Activated CD4-positive, alpha-beta T cell treated with anti-CD3 and anti-CD28 coated beads, Interleukin-2, amount 50 U/mL, for 1 hour (primary cell): ENCODE measurements around the gene TAF1.
"Not testable (repeated sequence)": the region's sequence is repeated elsewhere in the genome, so short reads cannot be mapped to it uniquely, and the experiment has no call there.

Experiments used
- DNase-seq: peaks from one replicate; pipeline ENCODE4 v3.0.0-alpha.2; 2020

Gene TAF1

GRCh38 chrX:71365875-71366673, at the start of gene TAF1:
TAF1 (plus strand) TSS chrX:71366357; CDS start chrX:71366375, 18 bp downstream.
- DNase-seq = peak; percentile 87

- DNase-seq = not testable (repeated sequence)
Measured at GRCh38 chrX:71316959-71317358, 49.2 kb upstream of the TAF1 start.

- no peak for DNase-seq
Measured at GRCh38 chrX:71320126-71320525, 46.0 kb upstream of the TAF1 start.

- DNase-seq = no peak
Measured at GRCh38 chrX:71321731-71322130, 44.4 kb upstream of the TAF1 start.

GRCh38 chrX:71324452-71324851, 41.7 kb upstream of the TAF1 start:
- not testable (repeated sequence) for DNase-seq

GRCh38 chrX:71326394-71326793, 39.8 kb upstream of the TAF1 start:
- no peak for DNase-seq

- not testable (repeated sequence) for DNase-seq
Measured at GRCh38 chrX:71349151-71349665, 16.9 kb upstream of the TAF1 start.

GRCh38 chrX:71349867-71350266, 16.3 kb upstream of the TAF1 start:
- DNase-seq = not testable (repeated sequence)

GRCh38 chrX:71352439-71352838, 13.7 kb upstream of the TAF1 start:
- DNase-seq = not testable (repeated sequence)

- no peak for DNase-seq
Measured at GRCh38 chrX:71364221-71364620, 1.9 kb upstream of the TAF1 start.

GRCh38 chrX:71365356-71365874, 742 bp upstream of the TAF1 start:
- DNase-seq = no peak

- peak; percentile 20 for DNase-seq
Measured at GRCh38 chrX:71366674-71367256, 608 bp downstream of the TAF1 start.

- DNase-seq = no peak
Measured at GRCh38 chrX:71367396-71367795, 1.2 kb downstream of the TAF1 start.

- no peak for DNase-seq
Measured at GRCh38 chrX:71372388-71372787, 6.2 kb downstream of the TAF1 start.

- DNase-seq = no peak
Measured at GRCh38 chrX:71378732-71379131, 12.6 kb downstream of the TAF1 start.

GRCh38 chrX:71391725-71392124, 25.6 kb downstream of the TAF1 start:
- DNase-seq = not testable (repeated sequence)

GRCh38 chrX:71393919-71394318, 27.8 kb downstream of the TAF1 start:
- DNase-seq = no peak

- no peak for DNase-seq
Measured at GRCh38 chrX:71396576-71396975, 30.4 kb downstream of the TAF1 start.

GRCh38 chrX:71400710-71401109, 34.6 kb downstream of the TAF1 start:
- no peak for DNase-seq

GRCh38 chrX:71416260-71416659, 50.1 kb downstream of the TAF1 start:
- not testable (repeated sequence) for DNase-seq

GRCh38 chrX:71420686-71421085, 54.5 kb downstream of the TAF1 start:
- no peak for DNase-seq

GRCh38 chrX:71432733-71433132, 66.6 kb downstream of the TAF1 start:
- DNase-seq = no peak

GRCh38 chrX:71438750-71439149, 72.6 kb downstream of the TAF1 start:
- DNase-seq = no peak

- DNase-seq = no peak
Measured at GRCh38 chrX:71439420-71439819, 73.3 kb downstream of the TAF1 start.
